ENCODE data around the gene VWA1.

VWA1 gene

GRCh38 chr1:1489231-1489630 is 53.7 kb downstream of the VWA1 start:
- DNase-seq: no peak

GRCh38 chr1:1489861-1490260 is 54.4 kb downstream of the VWA1 start:
- no peak for DNase-seq

GRCh38 chr1:1490633-1491230 is 55.2 kb downstream of the VWA1 start:
- no peak for DNase-seq

DNA sequence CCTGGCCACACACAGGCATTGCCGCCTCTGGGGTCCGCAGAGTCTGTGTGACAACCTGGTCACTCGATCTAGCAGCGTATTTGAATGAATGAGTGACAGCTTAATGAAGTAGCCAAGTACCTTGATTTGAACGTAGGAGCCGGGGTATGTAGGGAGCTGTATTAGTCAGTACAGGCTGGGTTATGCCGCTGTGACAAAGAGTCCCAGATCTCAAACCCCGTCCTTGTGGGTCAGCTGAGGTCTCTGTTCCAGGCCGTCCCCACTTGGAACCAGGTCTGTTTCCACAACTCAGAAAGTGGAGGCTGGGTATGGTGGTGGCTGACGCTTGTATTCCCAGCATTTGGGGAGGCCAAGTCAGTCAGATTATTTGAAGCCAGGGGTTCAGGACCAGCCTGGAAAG is 56.1 kb downstream of the VWA1 start:
- no peak for DNase-seq
